ENCODE results near the gene IQSEC1.

The IQSEC1 gene

GRCh38 chr3:13046569-13047274 lies 26.5 kb downstream of the IQSEC1 start:
- DNase-seq = no peak

GRCh38 chr3:13045904-13046568 lies 27.2 kb downstream of the IQSEC1 start:
- DNase-seq = no peak

GRCh38 chr3:13045241-13045903 lies 27.9 kb downstream of the IQSEC1 start:
- DNase-seq = no peak

- no peak for DNase-seq
These were observed 28.6 kb downstream of the IQSEC1 start for GRCh38 chr3:13044496-13045240.

GRCh38 chr3:13043656-13044055 lies 29.6 kb downstream of the IQSEC1 start:
- DNase-seq = no peak

- no peak for DNase-seq
These were observed 30.4 kb downstream of the IQSEC1 start for GRCh38 chr3:13042715-13043271.

- DNase-seq = no peak
These were observed 31.0 kb downstream of the IQSEC1 start for GRCh38 chr3:13042127-13042701.

- no peak for DNase-seq
These were observed 32.0 kb downstream of the IQSEC1 start for GRCh38 chr3:13041113-13041776.

- DNase-seq = no peak
These were observed 32.7 kb downstream of the IQSEC1 start for GRCh38 chr3:13040361-13041074.

GRCh38 chr3:13039213-13039896 lies 33.9 kb downstream of the IQSEC1 start:
- no peak for DNase-seq

GRCh38 chr3:13037458-13038117 lies 35.6 kb downstream of the IQSEC1 start:
- DNase-seq = no peak

- no peak for DNase-seq
These were observed 38.4 kb downstream of the IQSEC1 start for GRCh38 chr3:13034861-13035260.

GRCh38 chr3:13034109-13034800 lies 39.0 kb downstream of the IQSEC1 start:
- DNase-seq = no peak

- no peak for DNase-seq
These were observed 41.0 kb downstream of the IQSEC1 start for GRCh38 chr3:13032206-13032605.

GRCh38 chr3:13031621-13032020 lies 41.6 kb downstream of the IQSEC1 start:
- no peak for DNase-seq

GRCh38 chr3:13030684-13031083 lies 42.5 kb downstream of the IQSEC1 start:
- no peak for DNase-seq

- no peak for DNase-seq
These were observed 45.0 kb downstream of the IQSEC1 start for GRCh38 chr3:13028010-13028821.

GRCh38 chr3:13027154-13027553 lies 46.1 kb downstream of the IQSEC1 start:
- DNase-seq = no peak

- DNase-seq = no peak
These were observed 46.7 kb downstream of the IQSEC1 start for GRCh38 chr3:13026534-13026933.

Measured in amniotic stem cell (primary cell).